SW480 (cell line): Measurements from ENCODE around the gene PRKAR1B.

ENCODE experiments used
- DNase-seq: peaks from one replicate; pipeline ENCODE4 v3.0.0-alpha.2; 2016; ENCODE audit warnings: low spot score

Gene PRKAR1B

DNA sequence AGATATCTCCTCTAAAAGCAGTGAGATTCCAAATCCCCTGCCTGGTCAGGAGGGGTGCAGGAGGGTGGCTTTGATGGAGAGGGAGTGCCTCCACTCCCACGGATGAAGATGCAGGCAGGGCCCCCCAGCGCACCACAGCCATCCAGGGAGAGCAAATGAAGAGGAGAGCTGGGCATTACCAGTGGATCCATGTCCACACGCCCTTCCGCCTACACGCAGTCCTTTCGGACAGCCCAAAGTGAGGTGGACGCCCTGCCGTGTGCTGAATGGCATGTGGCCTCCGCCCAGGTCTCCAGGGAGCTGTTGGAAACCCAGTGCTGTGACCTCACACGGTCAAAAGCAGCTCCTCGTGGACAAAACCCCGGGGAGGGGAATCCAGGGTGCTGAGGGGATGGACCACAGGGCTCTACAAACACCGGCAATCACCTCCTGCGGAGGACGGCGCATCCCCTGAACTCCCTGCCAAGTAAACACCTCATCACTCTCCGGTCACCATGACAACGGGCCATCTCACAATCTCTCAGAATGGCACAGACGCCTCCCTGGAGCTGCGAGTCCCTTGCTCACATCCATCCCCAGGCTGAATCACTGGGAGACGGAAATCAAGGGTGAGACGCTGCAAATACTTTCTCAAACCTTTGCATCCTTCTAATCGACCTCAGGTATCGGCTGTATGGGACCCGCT, 35.6 kb downstream of the PRKAR1B start:
- no peak for DNase-seq

DNA sequence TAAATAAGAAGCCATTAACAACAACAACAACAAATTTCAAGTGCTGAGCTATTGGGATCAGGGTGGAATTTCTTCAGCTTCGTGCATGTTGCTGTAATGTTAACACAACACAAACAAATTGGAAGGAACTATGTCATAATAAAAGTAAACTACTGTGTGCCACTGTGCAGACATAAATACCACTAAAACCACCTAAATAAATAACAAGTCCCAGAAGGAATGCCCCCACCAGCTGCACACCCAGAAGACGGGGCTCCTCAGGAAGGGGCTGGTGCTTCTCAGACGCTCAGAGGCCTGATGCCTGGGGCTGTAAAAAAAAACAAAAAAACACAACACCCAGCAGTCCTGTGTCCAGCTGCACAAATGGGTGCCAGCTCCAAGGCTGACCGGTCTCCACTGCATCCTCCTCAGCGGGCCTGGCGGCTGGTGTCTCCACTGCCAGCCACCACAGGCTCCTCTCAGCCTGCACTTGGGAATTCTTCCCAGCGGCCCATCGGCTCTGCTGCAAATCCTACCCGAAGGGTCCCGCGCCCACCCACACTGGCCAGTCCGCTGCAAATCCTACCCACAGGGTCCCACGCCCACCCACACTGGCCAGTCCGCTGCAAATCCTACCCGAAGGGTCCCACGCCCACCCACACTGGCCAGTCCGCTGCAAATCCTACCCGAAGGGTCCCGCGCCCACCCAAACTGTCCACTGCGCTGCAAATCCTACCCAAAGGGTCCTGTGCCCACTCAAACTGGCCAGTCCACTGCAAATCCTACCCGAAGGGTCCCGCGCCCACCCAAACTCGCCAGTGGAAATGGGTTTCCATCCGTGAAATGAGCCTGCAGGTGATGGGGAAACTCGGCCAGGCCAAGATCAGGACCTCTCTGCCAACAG, 36.4 kb downstream of the PRKAR1B start:
- no peak for DNase-seq

DNA sequence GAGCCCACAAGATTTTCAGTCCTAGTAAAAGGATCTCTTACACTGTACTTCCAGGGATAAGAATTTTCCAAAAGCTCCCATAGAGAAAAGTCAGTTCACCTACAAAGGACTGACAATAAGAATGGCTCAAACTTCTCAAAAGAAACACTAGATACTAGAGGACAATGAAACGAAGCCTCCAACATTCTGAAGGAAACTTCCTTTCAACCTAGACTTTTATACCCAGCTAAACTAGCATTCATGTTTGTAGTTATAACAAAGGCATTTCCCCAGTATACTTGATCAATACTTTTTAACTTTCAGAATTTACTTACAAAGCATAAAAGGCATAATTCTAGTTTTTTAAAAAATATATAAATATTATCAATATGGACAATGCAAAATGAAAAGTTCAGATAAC, 41.5 kb downstream of the PRKAR1B start:
- no peak for DNase-seq

DNA sequence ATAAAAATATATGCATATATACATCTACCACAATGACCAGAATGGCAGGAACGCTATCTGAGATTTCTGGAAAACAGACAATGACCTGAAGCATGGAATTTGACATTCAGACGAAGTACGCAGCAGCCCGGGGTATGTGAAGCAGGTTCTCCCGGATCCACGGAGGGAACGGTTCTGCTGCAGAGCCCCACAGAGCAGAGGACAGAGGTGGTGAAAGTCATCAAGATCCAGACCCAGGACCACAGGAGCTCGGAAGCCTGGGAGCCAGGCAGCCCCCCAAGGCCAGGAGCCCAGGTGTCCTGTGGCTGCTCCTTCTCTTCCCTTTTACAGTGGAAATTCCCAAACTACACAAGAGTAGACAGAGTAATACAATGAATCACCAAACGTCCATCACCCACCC, 42.7 kb downstream of the PRKAR1B start:
- no peak for DNase-seq

DNA sequence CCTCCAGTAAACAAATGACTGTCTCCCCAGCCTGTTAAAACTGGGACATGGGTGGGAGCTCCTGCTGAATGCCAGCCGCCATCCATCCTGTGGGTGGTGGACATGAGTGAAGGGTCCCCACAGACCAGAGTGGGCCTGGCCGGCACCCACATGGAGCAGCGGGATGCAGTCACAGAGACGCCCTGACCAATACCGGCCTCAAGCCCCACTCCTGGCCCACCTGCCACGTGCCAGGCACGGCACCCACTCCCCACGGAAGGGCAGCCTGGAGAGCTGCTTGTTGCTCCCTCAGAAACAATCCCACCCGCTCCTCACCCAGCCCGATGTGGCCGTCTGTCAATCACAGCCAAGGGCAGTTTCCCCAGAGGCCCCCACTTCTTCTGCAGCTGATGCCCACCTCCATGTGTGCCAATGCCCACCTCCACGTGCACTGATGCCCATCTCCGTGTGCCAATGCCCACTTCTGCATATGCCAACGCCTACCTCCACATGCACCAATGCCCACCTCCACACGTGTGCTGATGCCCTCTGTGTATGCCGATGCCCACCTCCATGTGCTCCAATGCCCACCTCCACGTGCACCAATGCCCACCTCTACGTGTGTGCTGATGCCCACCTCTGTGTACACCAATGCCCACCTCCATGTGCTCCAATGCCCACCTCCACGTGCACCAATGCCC, 43.4 kb downstream of the PRKAR1B start:
- DNase-seq, result no peak

DNA sequence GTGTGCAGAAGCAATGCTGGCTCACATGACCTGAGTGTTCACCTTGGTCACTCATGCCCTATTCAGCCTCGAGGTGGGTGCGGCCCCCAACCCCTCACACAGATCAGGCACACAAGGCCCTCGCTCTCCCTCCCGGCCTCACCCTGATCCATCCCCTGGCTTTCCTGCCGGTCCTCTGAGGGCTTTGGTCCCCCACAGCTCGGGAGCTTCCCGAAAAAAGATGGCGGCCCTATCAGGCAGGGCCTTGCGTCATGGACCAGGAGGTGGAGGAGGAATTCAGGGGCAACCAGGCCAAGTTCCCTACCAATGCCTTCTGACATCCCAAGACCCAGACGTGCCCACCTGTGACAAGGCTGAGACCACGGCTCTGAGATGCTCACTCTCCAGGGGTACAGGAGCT, 44.3 kb downstream of the PRKAR1B start:
- DNase-seq, result no peak

DNA sequence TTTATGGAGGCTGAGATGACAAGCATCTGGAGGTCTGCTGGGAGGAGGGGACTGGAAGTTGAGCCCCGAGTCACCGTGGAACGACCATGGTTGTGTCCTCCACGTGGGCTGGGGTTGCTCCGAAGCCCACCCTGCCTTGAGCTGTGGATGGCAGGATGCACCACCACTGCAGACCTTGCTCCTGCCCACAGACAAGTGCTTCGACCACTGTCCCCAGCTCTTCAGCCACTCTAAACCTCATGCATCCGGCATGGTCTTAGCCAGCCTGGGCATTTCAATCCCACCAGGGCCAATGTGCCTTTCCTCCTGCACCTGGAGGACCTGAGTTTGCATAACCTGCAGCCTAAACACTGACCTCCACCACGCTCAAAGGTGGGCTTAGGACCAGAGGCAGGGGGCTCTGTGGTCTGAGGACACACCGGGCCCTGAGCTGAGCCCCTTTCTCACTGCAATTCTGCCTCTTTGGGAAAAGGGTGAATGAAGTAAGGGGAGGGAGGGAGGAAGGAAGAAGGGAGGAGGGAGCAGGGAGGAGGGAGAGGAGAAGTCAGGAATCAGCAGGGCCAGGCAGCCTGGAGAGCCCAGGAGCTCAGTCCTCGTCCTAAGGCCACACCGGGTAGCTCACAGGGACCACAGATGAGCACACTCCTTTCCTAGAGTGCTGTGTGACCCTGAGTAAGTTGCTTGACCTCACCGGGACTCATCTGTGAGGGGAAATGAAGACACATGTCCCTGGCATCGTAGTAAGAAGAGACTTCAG, 45.4 kb downstream of the PRKAR1B start:
- no peak for DNase-seq

DNA sequence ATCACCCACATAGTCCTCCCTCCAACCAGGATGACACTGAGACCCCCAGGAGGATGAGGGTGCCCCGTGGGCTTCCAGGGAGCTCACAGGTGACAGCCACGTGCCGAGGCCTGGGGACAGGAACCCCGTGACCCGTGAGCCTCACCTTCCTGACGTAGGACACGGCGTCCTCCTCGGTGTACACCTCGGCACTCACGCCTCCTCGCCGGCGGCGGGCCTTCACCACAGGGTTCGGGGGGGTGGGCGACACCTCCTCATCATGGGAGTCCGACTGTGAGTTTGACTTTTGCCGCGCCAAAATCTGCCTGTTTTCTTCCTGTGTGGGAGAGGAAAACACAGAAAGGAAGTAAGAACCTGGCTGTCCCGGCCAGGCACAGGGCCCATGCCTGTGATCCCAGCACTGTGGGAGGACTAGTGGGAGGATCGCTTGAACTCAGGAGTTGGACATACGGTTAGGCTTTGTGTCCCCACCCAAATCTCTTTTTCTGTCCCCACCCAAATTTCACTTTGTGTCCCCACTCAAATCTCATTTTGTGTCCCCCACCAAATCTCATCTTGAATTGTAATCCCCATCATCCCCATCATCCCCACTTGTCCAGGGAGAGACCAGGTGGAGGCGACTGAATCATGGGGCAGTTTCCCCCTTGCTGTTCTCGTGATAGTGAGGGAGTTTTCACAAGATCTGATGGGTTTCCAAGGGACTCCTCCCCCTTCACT, 46.5 kb downstream of the PRKAR1B start:
- no peak for DNase-seq

DNA sequence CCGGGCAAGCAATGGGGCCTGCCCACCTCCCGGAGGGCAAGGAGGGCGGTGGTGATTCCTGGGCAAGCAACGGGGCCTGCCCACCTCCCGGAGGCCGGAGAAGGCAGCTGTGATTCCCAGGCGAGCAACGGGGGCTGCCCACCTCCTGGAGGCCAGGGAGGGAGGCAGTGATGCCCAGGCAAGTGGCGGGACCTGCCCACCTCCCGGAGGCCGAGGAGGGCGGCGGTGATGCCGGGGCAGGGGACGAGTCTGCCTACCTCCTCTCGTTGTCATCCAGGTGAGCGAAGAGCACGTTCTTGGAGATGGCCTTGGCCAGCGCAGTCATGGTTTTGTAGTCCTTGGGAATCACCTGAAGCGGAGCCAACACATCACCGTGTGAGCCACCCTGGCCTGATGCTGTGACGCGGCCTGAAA, 50.1 kb downstream of the PRKAR1B start:
- no peak for DNase-seq

DNA sequence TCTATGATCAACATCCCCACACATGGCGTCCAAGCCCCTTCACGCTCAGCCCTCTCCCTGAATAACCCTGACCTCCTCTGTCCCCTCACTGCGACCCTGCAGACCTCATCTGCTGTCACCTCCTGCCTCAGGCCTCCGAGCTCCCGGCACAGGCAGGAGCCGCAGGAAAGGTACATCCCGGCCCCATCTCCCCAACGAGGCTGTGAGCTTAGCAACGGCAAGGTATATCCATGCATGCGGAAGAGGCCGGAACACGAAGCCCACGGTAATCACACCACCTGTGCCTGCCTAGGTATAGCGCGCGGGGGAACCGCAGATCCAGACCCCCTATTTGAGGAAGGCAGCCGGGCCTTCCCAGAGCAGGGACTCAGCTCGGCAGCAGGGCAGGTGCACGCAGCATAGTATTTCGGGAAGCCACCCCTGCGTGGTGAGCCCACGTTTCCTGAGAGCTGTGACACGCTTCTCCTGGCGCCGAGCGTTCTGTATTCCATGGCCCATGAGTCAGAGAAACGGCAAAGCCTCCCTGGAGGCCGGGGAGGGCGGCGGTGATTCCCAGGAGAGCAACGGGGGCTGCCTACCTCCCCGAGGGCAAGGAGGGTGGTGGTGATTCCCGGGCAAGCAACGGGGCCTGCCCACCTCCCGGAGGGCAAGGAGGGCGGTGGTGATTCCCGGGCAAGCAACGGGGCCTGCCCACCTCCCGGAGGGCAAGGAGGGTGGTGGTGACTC, 50.7 kb downstream of the PRKAR1B start:
- no peak for DNase-seq

DNA sequence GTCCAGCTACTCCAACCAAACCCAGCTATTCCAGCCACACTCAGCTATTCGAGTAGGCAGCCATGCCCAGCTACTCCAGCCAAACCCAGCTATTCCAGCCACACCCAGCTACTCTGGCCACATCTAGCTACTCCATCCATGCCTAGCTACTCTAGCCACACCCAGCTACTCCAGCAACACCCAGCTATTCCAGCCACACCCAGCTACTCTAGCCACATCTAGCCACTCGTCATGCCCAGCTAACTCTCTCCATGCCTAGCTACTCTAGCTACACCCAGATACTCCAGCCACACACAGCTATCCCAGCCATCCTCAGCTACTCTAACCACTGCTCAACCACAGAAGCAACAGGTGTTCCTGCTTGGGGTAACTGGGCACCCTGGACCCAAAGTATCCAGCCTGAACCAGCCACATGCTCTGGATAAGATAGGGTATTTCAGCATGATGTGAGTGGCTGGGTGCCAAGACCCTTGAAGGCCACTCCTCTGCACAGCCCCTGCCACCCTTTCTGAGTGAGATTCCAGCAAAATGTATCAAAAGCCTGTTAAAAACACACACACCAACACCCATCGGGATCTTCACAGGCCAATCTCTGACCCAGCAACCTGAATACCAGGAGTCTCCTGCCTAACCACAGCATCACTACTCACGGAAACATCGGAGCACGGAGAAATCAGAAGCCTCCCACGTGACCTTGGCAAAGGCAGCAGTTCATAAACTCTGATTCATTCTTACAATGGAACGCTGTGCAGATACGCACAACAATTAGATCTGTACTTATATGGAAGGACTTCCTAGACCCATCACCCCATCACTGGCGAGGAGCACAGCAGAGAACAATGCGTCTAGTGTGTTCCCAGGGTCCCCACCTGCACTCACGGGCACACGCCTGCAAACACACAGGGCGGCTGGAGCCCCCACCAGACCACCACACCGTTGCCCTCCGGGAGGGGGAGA, 52.3 kb downstream of the PRKAR1B start:
- no peak for DNase-seq

DNA sequence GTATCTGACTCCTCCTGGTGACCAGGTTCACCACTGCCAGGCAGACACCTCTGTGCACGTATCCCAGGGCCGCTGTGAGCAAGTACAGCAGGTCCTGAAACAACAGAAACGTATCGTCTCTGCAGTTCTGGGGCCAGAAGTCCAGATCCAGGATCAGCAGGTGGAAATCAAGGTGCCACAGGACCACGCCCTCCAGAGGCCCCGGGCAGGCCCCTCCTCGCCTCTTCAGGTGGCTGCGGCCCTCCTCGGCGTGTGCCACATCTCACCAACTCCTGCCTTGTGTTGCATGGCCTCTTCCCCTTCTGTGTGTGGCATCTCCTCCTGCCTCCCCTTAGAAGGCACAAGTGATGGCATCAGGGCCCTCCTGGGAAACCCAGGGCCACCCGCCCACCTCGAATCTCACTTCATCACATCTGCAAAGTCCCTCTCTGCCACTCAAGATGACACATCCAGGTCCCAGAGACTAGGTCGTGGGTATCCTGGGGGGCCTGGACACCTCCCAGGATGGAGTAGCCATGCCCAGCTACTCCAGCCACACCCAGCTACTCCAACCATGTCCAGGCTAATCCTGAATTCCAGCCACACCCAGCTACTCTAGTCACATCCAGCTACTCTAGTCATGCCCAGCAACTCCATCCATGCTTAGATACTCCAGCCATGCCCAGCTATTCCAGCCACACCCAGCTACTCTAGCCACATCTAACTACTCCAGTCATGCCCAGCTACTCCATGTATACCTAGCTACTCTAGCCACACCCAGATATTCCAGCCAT, 53.2 kb downstream of the PRKAR1B start:
- no peak for DNase-seq

DNA sequence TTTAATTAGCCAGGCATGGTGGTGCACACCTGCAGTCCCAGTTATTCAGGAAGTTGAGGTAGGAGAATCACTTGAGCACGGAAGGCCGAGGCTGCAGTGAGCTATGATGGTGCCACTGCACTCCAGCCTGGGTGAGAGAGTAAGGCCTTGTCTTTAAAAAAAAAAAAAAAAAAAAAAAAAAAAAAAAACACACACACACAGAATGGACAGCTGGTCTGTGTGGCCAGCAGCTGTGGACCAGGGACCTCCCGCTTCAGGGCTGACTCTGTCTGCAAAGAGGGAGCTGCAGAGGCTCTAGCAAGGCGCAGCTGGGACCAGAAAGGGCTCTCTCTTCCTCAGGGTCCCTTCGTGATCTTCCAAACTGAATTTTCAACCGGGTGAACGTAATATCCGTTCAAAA, 54.2 kb downstream of the PRKAR1B start:
- no peak for DNase-seq

DNA sequence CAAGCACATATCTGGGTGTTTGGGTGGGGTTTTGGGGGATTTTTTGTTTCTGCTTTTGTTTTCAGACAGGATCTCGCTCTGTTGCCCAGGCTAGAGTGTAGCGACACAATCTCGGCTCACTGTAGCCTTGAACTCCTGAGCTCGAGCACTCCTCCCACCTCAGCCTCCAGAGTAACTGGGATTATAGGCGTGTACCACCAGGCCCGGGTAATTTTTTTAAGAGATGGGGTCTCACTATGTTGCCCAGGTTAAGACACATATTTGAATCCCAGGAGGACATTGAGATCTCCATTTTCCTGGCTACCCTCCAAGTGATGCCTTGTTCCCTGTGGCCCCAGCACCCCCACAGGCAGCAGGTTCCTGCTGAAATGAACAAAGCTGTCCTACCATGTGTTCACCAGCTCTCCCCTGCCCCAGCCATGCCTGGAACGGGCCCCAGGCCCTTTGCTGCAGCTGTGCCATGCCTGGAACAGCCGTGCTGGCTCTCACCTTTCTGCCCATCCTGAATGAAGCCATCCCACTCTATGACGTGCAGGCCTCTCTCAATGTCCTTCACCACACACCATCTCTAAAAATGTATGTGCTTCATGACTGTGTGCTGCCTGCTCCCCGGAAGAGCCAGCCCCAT, 55.6 kb downstream of the PRKAR1B start:
- DNase-seq, result no peak

DNA sequence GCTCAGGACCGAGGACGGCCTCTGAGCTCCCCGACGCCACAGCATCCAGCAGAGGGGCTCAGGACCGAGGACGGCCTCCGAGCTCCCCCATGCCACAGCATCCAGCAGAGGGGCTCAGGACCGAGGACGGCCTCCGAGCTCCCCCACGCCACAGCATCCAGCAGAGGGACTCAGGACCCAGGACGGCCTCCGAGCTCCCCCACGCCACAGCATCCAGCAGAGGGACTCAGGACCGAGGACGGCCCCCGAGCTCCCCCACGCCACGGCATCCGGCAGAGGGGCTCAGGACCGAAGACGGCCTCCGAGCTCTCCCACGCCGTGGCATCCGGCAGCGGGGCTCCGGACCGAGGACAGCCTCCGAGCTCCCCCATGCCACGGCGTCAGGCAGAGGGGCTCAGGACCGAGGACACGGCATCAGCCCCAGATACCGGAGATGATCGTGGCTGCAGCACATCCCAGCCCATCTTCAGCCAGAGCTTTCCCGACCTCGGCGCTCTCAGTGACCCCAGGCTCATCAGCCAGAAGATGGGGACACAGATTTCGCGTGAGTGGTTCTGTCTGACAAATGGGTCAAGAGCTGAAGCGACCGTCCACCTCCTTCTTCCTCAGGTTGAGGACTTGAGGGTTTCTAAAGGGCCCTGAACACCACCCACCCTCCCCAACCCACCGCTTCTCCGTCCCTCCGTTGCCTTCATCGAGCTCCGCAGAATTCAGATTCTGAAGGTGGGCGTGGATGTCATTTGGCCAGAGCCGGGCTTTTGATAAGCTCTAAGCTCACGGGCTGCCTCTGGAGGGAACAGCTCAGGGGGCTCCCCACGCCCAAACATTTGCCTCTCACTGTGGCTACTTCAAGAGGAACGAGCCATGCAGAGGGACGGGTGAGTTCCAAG, 56.3 kb downstream of the PRKAR1B start:
- DNase-seq, result no peak

DNA sequence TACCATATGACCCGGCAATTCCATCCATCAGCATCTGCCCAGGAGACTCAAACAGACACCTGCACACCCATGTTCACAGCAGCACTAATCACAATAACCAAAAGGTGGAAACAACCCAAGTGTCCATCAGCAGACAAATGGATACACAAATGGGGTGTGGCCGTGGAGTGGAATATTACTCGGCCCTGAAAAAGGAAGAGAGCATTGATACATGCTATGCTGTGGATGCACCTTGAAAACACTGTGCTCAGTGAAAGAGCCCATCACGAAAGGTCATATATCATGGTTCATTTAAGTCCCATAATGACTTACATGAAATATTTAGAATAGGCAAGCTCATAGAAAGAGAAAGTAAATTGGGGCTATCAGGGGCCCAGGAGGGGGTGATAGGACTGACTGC, 58.1 kb downstream of the PRKAR1B start:
- DNase-seq, result no peak

DNA sequence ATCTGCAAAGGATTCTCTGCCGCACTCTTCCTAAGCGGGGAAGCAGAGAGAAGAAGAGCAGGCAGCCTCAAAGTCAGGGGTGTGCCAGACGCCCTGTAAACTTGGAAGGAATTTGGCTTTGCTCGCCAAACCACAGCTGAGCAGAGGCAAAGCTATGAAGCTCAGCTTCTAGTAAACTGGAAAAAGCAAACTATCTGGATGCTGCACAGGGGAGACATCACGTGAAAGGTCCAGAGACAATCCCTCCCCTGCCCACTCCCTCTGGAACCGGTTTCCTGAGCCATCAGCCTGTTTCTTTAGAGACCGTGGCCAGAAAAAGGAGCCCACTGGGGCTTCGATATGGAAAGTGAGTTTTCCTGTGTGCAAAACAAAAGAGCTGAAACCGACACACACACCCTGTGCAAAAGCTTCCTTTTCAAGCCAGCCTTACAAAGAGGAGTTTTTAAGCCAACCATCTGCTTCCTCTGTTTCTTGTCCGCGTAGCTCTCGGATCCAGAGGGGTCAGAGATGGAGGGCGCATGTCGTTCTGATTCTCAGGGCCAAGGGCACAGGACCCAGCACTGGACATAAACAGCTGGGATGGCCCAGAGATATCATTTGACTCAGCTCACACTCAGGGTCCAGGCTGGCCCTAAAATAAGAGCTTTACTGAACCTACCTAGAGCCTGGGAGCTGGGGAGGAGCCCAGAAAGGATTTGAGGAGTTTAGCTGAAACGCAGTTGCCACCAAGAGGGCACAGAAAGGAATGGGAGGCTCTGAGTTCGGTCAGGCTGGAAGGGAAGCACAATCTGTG, 58.7 kb downstream of the PRKAR1B start:
- DNase-seq, result no peak
